Superior temporal gyrus (tissue), 1 donor: ENCODE results near the gene SMIM22.
A peak's percentile ranks its signal among the peaks of the same experiment; 100 is the strongest.

Experiments used
- DNase-seq: peaks from one replicate; pipeline ENCODE4 v3.0.0-alpha.2; 2016; ENCODE audit errors: extremely low spot score

Gene SMIM22

DNA sequence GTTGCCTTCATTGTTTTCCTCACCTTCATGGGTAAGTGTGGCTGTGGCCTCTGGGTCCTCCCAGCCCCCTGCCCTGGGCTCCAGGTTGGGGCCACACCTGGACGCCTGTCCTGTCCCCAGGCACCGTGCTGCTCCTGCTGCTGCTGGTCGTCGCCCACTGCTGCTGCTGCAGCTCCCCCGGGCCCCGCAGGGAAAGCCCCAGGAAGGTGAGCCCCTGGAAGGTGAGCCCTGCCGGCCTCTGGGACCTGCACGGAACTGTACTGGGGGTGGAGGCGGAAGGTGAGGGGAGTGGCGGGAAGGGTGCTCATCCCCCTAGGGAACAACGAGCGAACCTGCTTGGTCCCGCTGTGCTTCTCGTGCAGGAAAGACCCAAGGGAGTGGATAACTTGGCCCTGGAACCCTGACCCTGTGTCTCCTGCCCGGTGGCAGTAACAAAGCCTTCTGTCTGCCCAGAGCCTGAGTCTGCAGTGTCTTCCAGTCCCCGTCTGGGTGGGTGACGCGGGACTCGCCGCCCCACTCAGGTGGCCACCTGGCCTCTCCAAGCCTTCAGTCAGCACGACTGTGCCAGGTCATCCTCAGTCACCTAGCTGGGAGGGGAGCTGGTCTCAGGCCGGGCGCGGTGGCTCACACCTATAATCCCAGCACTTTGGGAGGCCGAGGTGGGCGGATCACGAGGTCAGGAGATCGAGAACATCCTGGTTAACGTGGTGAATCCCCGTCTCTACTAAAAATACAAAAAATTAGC, 831 bp downstream of the SMIM22 start:
- DNase-seq, result no peak

DNA sequence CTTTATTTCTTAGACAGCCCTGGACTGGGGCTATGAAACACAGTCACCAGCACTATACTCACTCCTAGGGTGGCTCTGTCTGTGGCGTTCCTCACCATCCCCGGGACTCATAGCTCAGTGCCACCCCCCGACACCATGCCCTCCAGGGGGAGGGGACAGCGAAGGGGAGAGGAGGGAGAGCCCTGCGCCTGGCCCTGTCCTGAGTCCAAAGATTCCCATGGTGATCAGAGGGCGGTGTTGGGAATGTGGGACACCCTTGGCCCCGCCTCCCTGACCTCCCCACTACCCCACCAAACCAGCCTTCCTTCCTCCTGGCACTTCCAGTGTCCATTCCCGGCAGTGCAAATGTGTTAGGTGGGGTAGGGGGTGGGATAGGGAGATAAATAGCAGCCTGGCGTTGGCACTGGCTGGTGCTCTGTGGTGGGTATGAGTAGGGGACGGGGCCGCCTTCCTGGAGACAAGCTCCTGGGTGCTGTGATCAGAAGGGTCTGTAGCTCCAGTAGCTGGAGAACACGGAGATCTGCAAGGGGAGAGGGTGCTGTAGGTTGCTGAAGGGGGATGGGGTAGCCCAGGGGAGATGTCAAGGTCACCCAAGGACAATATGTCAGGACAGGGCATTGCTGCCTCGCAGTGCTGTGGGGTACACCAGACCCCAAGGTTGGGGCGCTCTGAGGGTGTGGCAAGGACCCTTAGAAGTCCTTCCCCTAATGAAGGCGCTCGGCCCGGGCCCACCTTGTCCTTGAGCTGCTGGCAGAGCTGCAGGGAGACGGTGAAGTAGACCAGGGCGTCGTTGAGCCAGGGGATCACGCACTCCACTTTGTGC, 2.0 kb downstream of the SMIM22 start:
- no peak for DNase-seq

DNA sequence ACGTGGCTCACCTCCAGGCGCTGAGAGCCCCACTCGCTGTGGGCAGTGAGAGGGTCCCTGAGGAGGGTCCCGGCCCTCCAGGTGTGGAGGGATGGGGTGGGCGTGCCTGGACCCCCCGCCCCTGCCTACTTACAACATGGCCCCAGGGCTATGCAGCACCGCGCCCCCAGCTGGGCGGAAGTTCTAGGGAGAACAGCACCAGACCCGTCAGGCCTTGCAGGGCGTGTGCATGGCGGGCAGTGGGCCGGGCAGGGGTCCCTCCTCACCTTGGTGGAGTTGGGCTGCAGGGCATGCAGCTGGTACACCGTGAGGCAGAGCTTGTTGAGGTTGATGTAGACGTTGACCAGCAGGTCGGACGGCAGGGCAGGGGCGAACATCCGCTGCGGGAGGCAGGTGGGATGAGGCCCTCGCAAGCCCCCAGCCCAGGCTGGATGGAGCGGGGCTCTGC, 2.7 kb downstream of the SMIM22 start:
- DNase-seq, result no peak

DNA sequence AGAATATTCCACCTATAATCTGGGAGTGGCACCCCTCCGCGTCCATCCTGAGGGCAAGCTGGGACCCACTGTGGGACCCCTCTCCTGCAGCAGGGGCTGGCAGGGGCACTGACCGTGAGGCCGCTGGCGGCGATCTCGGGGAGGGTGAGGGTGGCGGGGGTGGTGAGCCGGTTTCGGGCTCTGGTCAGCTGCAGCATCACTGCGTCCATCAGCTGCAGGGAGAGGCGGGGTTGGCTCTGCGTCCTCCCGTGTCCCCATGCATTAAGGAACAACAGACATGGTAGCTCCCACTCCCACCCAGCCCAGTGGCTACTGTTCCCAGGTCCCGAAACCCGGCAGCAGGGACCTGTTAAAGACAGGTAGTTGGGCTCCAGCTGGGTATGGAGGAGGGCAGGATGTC, 3.3 kb downstream of the SMIM22 start:
- no peak for DNase-seq

DNA sequence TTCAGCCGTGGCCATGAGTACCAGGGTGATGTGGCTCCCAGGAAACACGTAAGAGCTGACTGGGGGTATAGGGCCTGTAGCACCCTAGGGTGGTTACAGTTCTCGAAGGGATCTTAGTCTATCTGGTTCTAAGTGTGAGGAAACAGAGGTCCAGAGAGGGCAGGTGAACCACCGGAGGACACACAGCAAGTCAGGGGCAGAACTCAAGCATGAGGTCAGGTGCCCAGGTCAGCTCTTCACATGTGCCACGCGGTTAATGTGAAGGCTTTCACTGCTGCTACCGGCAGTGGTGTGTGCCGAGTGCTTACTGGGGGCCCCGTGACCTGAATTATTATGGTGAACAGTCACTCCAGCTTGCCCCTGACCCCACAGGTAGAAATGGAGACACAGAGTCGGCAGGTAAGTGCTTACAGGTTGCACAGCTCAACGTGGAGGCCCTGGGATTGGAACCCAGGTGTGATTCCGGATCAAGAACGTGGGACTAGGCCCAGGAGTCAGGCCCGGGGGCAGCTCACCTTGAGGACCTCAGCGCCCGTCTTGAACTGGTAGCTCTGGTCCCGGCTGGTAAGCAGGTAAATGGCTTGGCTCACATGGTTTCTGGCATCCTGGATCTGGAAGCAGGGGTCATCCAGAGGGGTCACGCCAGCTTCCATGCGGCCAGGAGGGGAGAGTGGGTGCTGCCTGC, 4.1 kb downstream of the SMIM22 start:
- no peak for DNase-seq

DNA sequence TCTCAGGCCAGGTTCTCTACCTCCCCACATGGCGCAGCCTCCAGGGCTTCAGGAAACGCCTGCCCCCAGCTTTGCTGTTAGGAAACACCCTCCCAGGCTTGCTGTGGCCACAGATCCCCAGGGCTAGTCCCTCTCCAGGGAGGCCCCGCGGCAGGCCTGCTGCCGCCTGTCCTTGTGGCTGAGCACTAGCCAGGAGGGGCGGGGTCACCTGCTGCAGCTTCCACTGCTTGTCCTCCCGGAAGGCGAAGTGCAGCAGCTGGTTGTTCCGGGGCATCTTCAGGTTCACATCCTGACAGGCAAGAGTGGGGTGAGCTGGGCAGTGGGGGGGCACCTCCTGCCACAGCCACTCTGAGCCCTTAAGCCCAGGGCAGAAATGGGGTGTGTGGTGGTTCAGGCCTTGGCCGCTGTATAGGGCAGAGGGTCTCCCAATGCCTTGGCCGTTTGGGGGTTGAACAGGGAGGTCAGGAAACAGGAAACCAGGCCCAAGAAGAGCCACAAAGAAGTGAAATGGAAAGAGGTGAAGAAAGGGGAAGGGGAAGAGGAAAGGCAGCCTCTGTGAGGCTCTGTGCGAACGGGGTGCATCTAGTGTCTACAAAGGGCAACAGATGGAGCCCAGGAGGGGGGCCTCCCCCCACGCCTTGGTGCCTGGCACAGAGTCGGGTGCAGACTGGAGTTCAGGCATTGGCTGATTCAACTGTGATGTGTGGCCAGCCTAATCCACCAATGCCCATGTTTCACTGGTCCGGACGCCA, 5.3 kb downstream of the SMIM22 start:
- peak; percentile 90 for DNase-seq

DNA sequence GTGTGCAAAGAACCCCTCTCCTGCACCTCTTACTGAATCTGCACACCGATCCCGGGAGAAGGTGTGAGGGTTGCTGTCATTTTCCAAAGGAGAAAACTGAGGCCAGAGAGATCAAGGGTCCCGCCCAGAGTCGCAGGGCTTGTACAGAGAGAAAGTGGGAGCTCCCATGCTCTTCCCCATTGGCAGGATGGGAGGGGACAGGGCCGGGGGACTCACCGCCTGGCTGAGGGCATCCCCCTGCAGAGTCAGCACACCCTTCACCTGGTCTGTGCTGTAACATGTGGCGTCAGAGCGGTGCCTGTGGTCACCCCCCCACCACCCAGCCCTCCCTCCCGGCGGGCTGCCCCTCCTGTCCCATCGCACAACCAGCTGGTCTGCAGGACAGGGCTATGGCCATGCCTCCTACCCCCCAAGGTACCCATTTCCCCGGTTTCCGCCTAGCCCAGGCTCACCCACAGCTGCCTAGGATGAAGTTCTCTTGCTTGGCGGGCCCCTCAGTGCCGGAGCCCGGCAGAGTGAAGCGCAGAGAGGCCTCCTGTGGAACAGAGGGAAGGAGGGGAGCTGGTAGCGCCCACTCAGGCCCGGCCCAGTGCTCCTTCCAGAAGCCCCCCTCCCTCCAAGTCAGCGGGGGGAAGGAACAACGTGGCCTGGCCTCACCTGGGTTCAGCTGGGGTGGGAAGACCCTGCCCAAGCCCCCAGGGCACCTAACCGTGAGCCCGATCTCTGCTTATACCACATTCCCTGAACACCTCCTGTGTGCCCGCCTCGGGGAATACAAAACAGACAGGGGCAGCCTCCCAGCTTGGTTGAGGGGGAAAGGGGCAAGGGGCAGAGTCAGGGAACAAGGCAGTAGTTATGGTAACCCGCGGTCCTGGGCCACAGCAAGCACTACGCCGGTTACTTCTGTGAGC, 6.1 kb downstream of the SMIM22 start:
- DNase-seq, result peak; percentile 11

DNA sequence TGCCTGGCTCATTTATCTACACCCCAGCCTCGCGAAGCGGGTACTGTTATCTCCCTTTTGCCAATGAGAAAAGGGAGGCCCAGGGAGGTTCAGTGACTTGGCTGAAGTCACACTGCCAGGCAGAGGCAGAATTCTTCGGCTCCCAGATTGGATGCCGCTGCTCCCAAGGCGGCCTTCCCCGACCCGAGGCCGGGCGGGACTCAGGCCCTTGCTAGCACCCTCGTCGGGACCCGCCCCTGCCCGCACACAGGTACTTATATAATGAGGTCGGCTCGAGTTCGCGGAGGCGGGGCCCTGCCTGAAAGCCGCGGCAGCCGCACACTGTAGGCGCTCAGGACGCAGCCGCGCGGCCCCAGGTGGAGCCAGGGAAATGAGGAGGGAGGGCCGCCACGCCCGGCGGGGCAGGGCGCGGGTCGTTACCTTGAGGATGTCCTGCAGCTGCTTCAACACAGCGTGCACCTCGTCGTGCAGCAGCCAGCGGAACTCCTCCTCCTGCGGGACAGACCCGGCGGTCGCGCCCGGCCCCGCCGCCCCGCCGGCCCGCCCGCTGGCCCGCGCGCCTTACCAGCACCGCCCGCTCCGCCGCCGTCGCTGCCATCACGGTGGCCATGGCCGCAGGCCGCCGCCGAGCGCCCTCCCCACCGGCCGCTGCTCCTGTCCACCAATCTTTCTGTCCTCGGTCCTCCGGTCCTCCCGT, 6.9 kb downstream of the SMIM22 start, which contains the start of gene ROGDI:
TSS of gene ROGDI (minus strand) at position 672 of the 697 bp plus-strand sequence. CDS start at position 610, 62 bp downstream.
- peak; percentile 46 for DNase-seq

DNA sequence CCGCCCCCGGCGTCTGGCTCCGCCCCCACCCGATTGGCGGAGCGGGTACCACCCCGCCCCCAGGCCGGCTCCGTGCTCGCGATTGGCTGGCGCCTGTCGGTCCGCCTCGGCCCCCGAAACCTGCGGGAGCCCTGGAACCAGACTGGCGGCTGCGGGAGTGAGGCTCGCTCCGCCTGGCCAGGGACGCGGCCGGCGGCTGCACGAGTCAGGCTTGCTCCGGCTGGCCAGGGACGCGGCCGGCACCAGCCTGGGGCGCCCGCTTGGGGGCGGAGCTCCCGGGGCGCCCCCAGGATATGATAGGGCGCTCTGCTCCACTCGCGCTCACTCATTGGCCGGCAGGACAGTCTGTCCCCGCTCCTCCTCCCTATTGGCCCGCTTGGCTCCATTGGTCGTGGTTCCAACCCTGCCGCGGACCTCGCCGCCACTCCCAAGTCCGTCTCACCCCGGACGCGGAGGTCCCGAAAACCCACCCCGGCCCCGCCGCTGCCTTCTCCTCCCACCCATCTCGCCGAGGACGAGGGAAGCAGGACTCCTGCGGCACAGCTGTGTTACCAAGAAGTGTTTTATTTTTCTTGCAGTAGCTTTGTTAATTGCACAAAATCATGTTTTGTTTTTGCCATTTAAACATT, 7.6 kb downstream of the SMIM22 start:
- peak; percentile 96 for DNase-seq

DNA sequence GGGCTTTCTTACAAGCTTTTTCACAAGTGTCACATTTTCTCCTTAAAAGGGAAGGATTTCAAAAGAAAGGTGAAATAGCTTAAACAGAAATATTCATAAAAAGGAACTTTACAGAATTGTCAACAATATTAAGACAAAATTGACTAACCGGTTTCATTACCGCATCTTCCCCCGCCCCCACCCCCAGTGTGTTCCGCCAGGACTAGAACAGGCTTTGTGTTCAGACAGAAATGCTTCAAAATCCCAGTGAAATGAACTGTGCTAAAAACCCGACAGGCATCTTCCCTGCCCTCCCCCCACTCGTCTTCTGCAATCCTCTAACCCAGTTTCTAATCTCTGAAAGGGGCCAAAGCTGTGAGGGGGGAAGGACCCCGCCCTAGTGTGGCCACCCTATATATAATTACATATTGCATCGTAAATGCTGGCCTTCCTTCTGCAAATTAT, 8.3 kb downstream of the SMIM22 start:
- DNase-seq, result no peak

DNA sequence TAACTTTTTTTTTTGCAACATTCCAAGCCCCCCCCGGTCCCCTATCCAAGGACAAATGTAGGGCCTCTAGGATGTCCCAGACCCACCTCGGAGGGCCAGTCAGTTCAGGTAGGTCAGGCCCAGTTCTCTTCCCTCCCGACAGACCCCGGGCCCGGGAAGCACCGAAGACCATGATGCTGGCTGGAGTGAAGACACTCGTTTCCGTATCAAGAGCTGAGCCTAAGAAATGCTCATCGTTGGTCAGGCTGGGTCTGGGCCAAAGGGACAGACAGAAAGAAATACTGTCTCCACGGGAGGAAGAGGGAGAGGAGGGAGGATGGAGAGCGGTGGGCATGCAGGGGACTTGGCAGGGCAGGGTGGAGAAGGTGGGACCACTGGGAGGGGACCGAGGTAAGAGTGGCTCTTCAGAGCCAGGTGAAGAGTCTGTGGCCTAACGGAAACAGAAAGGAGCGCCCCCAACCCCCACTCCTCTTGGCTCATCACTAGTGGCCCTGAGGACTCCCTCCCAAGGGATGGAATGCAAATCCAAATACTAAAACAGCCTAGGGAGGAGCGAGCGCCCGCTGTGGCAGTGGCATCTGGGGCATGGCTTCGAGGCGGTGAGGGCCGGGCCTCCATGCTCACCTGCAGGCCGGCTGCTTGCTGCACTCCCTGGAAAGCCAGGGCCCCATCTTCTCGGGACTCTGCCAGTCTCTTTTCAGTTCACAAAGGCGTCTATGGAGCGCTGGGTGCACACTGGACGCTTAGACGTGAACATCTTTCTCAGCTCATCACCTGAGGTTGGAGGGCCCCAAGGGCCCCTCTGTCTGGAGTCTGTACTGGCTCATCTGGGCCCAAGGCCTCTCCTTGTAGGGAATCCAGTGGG, 9.0 kb downstream of the SMIM22 start:
- DNase-seq, result no peak

DNA sequence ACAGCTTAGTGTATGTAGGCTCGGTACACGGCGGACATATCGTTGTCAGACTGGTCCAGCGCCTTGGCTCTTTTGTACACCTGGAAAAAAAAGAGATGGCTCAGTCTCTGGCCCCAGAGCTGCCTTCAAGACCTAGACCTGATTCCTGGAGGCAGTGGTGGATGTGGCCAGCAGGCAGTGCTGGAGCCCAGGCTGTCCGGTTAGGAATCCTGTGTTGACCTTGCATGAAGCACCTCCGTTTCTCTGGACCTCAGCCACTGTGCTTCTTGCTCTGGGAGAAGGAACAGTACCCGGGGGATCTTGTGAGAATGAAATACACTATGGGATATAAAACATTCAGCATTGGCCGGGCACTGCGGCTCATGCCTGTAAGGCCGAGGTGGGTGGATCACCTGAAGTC, 10.1 kb downstream of the SMIM22 start:
- DNase-seq, result no peak

DNA sequence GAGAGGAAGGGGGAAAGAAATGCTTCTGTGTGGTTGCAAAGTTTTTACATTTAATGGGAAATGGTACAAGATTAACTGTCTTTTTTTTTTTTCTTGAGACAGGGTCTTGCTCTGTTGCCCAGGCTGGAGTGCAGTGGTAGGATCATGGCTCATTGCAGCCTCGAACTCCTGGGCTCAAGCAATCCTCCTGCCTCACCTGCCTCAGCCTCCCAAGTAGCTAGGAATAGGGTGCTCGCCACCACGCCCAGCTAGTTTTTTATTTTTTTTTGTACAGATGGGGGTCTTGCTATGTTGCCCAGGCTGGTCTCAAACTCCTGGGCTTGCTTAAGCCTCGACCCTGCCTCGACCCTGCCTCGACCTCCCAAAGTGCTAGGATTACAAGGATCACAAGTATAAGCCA, 11.1 kb downstream of the SMIM22 start:
- no peak for DNase-seq

DNA sequence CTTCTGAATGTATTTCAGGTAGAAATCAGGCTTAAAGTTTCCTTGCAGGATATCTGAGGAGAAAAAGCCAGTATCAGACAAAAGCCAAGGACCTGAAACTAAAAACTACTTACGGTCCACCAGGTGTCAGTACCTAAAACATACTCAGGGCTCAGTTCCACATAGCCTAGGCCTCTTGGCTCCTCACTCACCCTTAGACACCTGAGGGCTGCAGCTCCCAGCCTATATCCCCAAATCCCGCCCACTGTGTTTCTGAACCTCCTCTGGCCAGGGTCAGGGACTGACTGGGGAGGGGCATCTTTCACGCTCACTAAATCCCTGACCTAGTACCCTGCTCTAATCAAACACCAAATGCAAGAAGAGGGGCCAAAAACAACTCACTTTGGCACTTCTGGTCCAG, 16.1 kb downstream of the SMIM22 start:
- DNase-seq, result no peak

DNA sequence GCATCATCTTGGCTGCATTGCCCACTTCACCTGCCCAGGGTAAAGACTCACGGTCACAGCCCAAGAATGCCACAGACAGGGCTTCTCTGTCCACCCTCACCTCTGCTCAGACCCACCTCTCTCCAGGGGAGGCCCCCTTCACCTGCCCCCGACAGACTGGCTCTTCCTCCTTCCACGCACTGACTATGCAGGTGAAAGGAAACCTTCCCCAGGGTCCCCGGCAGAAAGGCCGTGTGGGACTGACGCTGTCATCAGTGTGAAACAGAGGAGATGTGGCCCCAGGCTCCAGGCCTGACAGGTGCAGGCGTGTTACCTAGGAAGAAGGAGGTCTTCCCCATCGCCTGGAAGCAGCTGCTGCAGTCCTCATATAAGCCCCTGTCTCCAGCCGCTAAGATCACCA, 16.6 kb downstream of the SMIM22 start:
- no peak for DNase-seq

DNA sequence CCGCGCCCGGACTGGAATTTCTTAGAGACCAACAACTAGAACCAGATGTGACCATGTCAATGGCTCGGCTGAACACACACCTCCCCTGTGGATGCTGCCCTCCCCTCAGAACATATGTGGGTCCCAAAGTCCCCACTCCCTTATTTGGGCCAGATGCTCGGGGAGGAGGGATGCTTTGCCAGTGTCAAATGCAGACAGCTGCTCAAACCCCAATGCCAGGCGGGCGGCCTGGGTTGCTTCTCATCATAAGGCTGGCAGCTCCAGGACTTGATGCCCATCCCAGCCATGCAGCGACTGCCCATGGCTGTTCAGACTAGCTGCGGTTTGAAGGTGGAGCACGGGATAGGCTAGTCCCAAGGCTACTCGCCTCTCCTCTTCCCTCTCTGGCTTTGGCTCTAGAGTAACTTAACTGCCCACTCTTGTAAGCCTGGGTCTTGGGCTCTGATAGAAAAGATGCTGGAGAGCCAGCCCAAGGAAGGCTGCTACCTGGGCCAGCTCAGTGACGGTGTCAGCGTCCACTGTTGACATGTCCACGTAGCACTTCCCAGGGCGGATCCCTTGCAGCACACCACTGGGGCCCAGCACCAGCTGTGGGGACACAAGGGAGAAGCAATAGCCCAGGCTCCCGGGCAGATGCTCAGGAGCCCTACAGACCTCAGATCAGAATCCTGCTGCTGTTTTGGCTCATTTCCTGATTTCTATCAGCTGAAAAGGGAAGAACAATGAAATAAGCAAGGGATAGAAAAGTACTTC, 18.3 kb downstream of the SMIM22 start:
- DNase-seq, result no peak

DNA sequence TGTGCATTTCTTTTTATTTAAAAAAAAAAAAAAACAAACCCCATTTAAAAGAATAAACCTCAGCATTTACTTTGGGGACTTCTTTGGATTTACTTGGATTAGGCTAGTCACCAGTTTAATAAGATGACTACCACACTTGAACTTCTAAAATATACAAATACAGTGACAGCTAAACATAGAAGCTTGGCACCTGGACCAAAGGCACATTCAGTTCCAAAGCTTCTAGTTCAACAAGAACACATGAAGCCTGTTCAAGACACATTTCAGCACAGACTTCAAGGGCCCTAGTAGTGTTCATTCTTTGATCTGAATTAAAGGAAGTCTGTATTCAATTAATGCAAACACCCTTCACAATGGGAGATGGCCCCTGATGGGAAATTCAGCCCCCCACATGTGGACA, 18.9 kb downstream of the SMIM22 start:
- DNase-seq, result peak; percentile 28
